MCF 10A (cell line): ENCODE data around the gene MKRN1. TPM values are rescaled to one million over a fixed set of nuclear protein-coding genes. Genes with fewer than 3 reads are reported as not detected.

Experiments
- Bru-seq: library from RNA; stranded (reverse); fragments of 400-500 nt; gene quantifications from one replicate; lab custom pipeline; 2021; lab: Mats Ljungman, UMichigan
- BruChase-seq, 2 experiments: library from RNA; stranded (reverse); fragments of 400-500 nt; gene quantifications; one replicate each; lab custom pipeline; 2021; lab: Mats Ljungman, UMichigan
- BruUV-seq: library from RNA; stranded (reverse); fragments of 400-500 nt; replicated peaks from 2 replicates; lab custom pipeline; 2021; lab: Mats Ljungman, UMichigan
- CTCF ChIA-PET: fragments of 300-600 bp; sonication (Branson Sonifier 250); formaldehyde crosslinking; extraction: SDS; loops from one replicate; lab custom pipeline; 2021; ENCODE audit warnings: antibody characterized with exemption, inconsistent platforms; lab: Yijun Ruan, JAX
- POLR2A ChIA-PET: fragments of 300-600, 350-650 bp; sonication (Branson Sonifier 250); formaldehyde crosslinking; extraction: SDS; loops from one replicate; lab custom pipeline; 2020; ENCODE audit warnings: antibody characterized with exemption, inconsistent platforms; lab: Yijun Ruan, JAX
- DNase-seq: peaks from one replicate; pipeline ENCODE4 v3.0.0-alpha.2; 2018; ENCODE audit not compliant: unreplicated experiment
- H3K27ac Mint-ChIP-seq: one replicate; pipeline ENCODE4 v1.8.0; 2022; ENCODE audit warnings: mild to moderate bottlenecking, low read depth, mixed read lengths; ENCODE audit not compliant: unreplicated experiment
- H3K27me3 Mint-ChIP-seq: one replicate; pipeline ENCODE4 v1.8.0; 2022; ENCODE audit warnings: mixed read lengths; ENCODE audit not compliant: insufficient read depth, unreplicated experiment
- H3K36me3 Mint-ChIP-seq: one replicate; pipeline ENCODE4 v1.8.0; 2022; ENCODE audit warnings: mild to moderate bottlenecking, moderate library complexity, mixed read lengths; ENCODE audit not compliant: insufficient read depth, unreplicated experiment
- H3K4me1 Mint-ChIP-seq: one replicate; pipeline ENCODE4 v1.8.0; 2022; ENCODE audit warnings: mixed read lengths; ENCODE audit not compliant: insufficient read depth, unreplicated experiment
- H3K4me3 Mint-ChIP-seq: one replicate; pipeline ENCODE4 v1.8.0; 2022; ENCODE audit warnings: mild to moderate bottlenecking, moderate library complexity, mixed read lengths; ENCODE audit not compliant: unreplicated experiment
- H3K9me3 Mint-ChIP-seq: one replicate; pipeline ENCODE4 v1.8.0; 2022; ENCODE audit warnings: mixed read lengths; ENCODE audit not compliant: unreplicated experiment
- CTCF ChIP-seq: fragments of 200-600 bp; IDR thresholded peaks from one replicate; pipeline ENCODE4 v1.8.0; 2022; ENCODE audit warnings: antibody characterized with exemption, mild to moderate bottlenecking; ENCODE audit not compliant: unreplicated experiment
- intact Hi-C: fragments of 100-400 bp; cut with micrococcal nuclease; formaldehyde crosslinking; loops from 2 replicates; pipeline ENCODE4 v1.14.1; 2022
- long read RNA-seq: library from polyadenylated mRNA; stranded (forward); transcript quantifications from one replicate; pipeline ENCODE4 v2.0.0, GENCODE V29; 2022
- total RNA-seq: library from RNA; stranded (reverse); gene quantifications from 2 replicates; pipeline ENCODE4 v1.2.3, GENCODE V29; 2022

The MKRN1 gene
- total RNA-seq = 59.8 and 65.5 TPM in 2 replicates
- percentile 83 among the genes with signal in this experiment for Bru-seq, nascent RNA
- BruChase-seq, experiment 1, labeled RNA remaining after a 6-hour chase = percentile 91 among the genes with signal in this experiment
- percentile 89 among the genes with signal in this experiment for BruChase-seq, experiment 2, labeled RNA remaining after a 2-hour chase
- long read RNA-seq, transcript MKRN1-202 (5 exons, 1,601 nt) = minor isoform, 22 of 297 reads
- long read RNA-seq, transcript MKRN1-201 (8 exons, 3,151 nt) = major isoform, 227 of 297 reads
- long read RNA-seq, partial matches to known transcripts = 7 of 297 reads
- long read RNA-seq, other reads (novel, unspliced or antisense) = 34 of 297 reads

- Mint-ChIP-seq H3K27me3 (no peaks in the 10 kb centered on the region), H3K9me3 (no peaks in the 10 kb centered on the region), H3K4me3 (peak within 1 kb of the TSS; percentile 85), H3K36me3 (no peaks in the 10 kb centered on the region), H3K27ac (peak within 1 kb of the TSS; percentile 90), H3K4me1 (peaks cover 5% of the 10 kb centered on the region)
- intact Hi-C loops = loop anchor here (5.0 kb wide), 2 partner anchors 82 to 302 kb away; partner anchors contain the start of genes KDM7A and SLC37A3
- POLR2A ChIA-PET = interaction anchor here (0.7 to 1.6 kb wide), 7 partner anchors 11 to 302 kb away, joined by 3 to 5 read pairs (median 4); partner anchors contain the start of gene KDM7A
- BruUV-seq = no TSS peak
- CTCF ChIA-PET = interaction anchor here (0.6 to 8.9 kb wide), 8 partner anchors 9 to 177 kb away, joined by 3 to 197 read pairs (median 4); no protein-coding TSS in a partner anchor
- peak; percentile 94 for DNase-seq
- TF ChIP-seq CTCF = no peak
Observed at GRCh38 chr7:140479062-140479738, at the start of gene MKRN1. MKRN1 (minus strand) TSS chr7:140479505; CDS start chr7:140479344, 161 bp downstream.

- no peak for DNase-seq
- ChIA-PET POLR2A (no interaction called here), CTCF (interaction anchor here (1.2 to 2.3 kb wide), 3 partner anchors 10 to 126 kb away, joined by 3 to 21 read pairs (median 11); no protein-coding TSS in a partner anchor)
- TF ChIP-seq CTCF = no peak
- H3K36me3 Mint-ChIP-seq = no peaks in the 10 kb centered on the region
- H3K27ac Mint-ChIP-seq = no peak overlapping the region
- no peak overlapping the region for H3K4me3 Mint-ChIP-seq
- intact Hi-C loops = no loop called here
- peaks cover 8% of the 10 kb centered on the region for H3K4me1 Mint-ChIP-seq
- no peaks in the 10 kb centered on the region for H3K9me3 Mint-ChIP-seq
- BruUV-seq = no TSS peak
- H3K27me3 Mint-ChIP-seq = peaks cover 14% of the 10 kb centered on the region
Observed at GRCh38 chr7:140526787-140527664, 47.7 kb upstream of the MKRN1 start.

- POLR2A ChIA-PET = interaction anchor here (1.0 to 1.1 kb wide), 2 partner anchors 14 to 48 kb away, joined by 3 read pairs; no protein-coding TSS in a partner anchor
- TF ChIP-seq CTCF = no peak
- no TSS peak for BruUV-seq
- no peaks in the 10 kb centered on the region for H3K36me3 Mint-ChIP-seq
- no peak for DNase-seq
- no peaks in the 10 kb centered on the region for H3K9me3 Mint-ChIP-seq
- peaks cover 8% of the 10 kb centered on the region for H3K4me1 Mint-ChIP-seq
- CTCF ChIA-PET = interaction anchor here (0.9 to 2.3 kb wide), 5 partner anchors 9 to 127 kb away, joined by 3 to 21 read pairs (median 3); no protein-coding TSS in a partner anchor
- H3K27ac Mint-ChIP-seq = no peak overlapping the region
- peaks cover 6% of the 10 kb centered on the region for H3K27me3 Mint-ChIP-seq
- no peak overlapping the region for H3K4me3 Mint-ChIP-seq
- intact Hi-C loops = no loop called here
Observed at GRCh38 chr7:140526214-140526613, 46.9 kb upstream of the MKRN1 start.
